ENCODE measurements around the gene STRIT1. TPM values are rescaled to one million over a fixed set of nuclear protein-coding genes. Genes with fewer than 3 reads are reported as not detected.
"Not testable (repeated sequence)": the region's sequence is repeated elsewhere in the genome, so short reads cannot be mapped to it uniquely, and the experiment has no call there.

STRIT1 gene
- total RNA-seq, 1 experiment from 2014 or later = not detected

DNA sequence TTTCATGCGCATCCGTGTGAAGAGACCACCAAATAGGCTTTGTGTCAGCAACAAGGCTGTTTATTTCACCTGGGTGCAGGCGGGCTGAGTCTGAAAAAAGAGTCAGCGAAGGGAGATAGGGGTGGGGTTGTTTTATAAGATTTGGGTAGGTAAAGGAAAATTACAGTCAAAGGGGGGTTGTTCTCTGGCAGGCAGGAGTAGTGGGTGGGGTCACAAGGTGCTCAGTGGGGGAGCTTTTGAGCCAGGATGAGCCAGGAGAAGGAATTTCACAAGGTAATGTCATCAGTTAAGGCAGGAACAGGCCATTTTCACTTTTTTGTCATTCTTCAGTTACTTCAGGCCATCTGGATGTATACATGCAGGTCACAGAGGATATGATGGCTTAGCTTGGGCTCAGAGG is 19.0 kb downstream of the STRIT1 start:
- H3K79me2 ChIP-seq (ENCODE audit: low read length); H3K4me1 ChIP-seq (ENCODE audit: low read length); H3K9me2 ChIP-seq (replicated peaks; ENCODE audit: insufficient read depth, low read length); H3K4me2 ChIP-seq (ENCODE audit: low read depth, low read length, poor library complexity, severe bottlenecking); H3K27me3 ChIP-seq (ENCODE audit: low read length); H3K4me3 ChIP-seq (ENCODE audit: low read length); H3K36me3 ChIP-seq (ENCODE audit: insufficient read depth, low read length); H3K27ac ChIP-seq (ENCODE audit: low read length); H2AFZ ChIP-seq (ENCODE audit: low read length); H3K9me3 ChIP-seq (ENCODE audit: low read length); H4K20me1 ChIP-seq (ENCODE audit: insufficient read depth, low read depth, low read length); DNase-seq; H3K9ac ChIP-seq (ENCODE audit: low read length): not testable (repeated sequence)

DNA sequence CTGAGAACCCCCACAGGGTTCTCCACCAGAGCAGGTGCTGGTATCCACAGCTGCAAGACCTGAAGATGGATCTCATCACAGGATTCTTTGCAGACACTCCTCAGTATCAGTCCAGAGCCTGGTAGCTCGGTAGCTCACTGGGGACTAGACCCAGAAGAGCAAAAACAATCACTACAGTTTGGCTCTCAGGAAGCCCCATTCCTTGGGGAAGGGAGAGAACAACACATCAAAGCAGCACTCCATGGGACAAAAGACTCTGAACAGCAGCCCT is 22.2 kb downstream of the STRIT1 start:
- H3K9ac ChIP-seq (ENCODE audit: low read length) = no peak overlapping the region
- no peaks in the 10 kb centered on the region for H3K27me3 ChIP-seq (ENCODE audit: low read length)
- H3K9me2 ChIP-seq (replicated peaks; ENCODE audit: insufficient read depth, low read length) = no peaks in the 10 kb centered on the region
- H3K4me3 ChIP-seq (ENCODE audit: low read length) = no peak overlapping the region
- H3K36me3 ChIP-seq (ENCODE audit: insufficient read depth, low read length) = no peaks in the 10 kb centered on the region
- H3K4me1 ChIP-seq (ENCODE audit: low read length) = no peaks in the 10 kb centered on the region
- no peak for DNase-seq
- H3K9me3 ChIP-seq (ENCODE audit: low read length) = no peaks in the 10 kb centered on the region
- H3K79me2 ChIP-seq (ENCODE audit: low read length) = no peaks in the 10 kb centered on the region
- H3K27ac ChIP-seq (ENCODE audit: low read length) = no peak overlapping the region
- H3K4me2 ChIP-seq (ENCODE audit: low read depth, low read length, poor library complexity, severe bottlenecking) = no peak overlapping the region
- no peaks in the 10 kb centered on the region for H4K20me1 ChIP-seq (ENCODE audit: insufficient read depth, low read depth, low read length)
- no peak overlapping the region for H2AFZ ChIP-seq (ENCODE audit: low read length)

DNA sequence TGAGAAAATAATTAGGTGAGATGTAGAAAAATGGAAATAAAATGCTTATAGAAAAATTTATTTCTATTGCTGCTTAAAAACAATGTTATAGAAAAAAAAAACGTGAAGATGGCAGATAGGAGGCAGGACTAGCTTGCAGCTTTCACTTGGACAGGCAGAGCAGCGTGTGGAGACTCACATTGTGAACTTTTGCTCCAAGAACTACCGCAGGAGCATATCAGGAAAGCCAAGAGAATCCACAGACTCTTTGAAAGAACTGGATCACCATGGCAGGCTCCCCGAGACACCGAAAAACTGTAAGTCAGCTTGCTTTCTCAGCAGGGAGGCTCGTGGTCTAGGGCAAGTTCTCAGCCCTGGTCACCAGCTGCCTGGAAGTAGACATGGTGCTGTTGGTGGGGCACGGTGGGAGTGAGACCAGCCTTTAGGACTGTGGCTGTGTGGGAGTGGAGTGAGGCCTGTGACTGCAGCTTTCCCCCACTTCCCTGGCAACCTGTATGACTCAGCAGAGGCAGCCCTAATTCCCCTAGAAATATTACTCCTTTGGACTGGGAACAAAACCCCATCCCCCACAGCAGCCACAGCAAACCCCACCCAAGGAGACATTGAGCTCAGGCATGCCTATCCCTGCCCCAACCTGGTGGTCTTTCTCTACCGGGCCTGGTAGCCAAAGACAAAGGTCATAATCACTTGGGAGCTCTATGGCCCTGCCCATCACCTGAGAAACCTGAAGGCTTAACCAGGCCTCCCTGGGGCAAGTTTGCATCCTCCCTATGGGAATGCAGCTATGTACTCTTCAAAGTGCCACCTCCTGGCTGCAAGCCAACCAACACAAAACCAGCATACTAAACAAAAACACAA is 22.8 kb downstream of the STRIT1 start:
- H3K27ac ChIP-seq (ENCODE audit: low read length) = no peak overlapping the region
- H3K79me2 ChIP-seq (ENCODE audit: low read length) = no peaks in the 10 kb centered on the region
- no peaks in the 10 kb centered on the region for H3K4me1 ChIP-seq (ENCODE audit: low read length)
- H4K20me1 ChIP-seq (ENCODE audit: insufficient read depth, low read depth, low read length) = no peaks in the 10 kb centered on the region
- no peaks in the 10 kb centered on the region for H3K9me3 ChIP-seq (ENCODE audit: low read length)
- H3K4me3 ChIP-seq (ENCODE audit: low read length) = no peak overlapping the region
- no peak overlapping the region for H2AFZ ChIP-seq (ENCODE audit: low read length)
- no peak for DNase-seq
- H3K9ac ChIP-seq (ENCODE audit: low read length) = no peak overlapping the region
- no peaks in the 10 kb centered on the region for H3K9me2 ChIP-seq (replicated peaks; ENCODE audit: insufficient read depth, low read length)
- H3K27me3 ChIP-seq (ENCODE audit: low read length) = no peaks in the 10 kb centered on the region
- H3K36me3 ChIP-seq (ENCODE audit: insufficient read depth, low read length) = no peaks in the 10 kb centered on the region
- no peak overlapping the region for H3K4me2 ChIP-seq (ENCODE audit: low read depth, low read length, poor library complexity, severe bottlenecking)

DNA sequence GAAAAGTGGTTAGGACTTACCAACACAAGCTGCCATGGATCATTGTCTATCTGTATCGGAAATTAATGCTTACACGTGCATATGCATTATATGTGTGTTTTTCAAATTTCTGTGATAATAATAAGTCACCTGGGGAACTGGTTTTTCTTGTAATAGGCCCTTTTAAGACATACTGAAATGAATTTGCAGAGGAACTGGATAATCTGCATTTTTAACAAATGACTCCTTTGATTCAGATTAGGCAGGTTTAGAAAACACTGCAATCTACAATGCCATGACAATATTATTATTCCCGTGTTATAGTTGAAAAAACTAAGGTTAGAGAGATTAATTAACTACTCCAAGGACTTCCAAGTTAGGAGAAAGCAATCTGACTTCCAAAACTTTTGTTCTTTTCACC is 23.4 kb downstream of the STRIT1 start:
- H2AFZ ChIP-seq (ENCODE audit: low read length) = no peak overlapping the region
- H3K4me3 ChIP-seq (ENCODE audit: low read length) = no peak overlapping the region
- no peaks in the 10 kb centered on the region for H4K20me1 ChIP-seq (ENCODE audit: insufficient read depth, low read depth, low read length)
- no peaks in the 10 kb centered on the region for H3K9me2 ChIP-seq (replicated peaks; ENCODE audit: insufficient read depth, low read length)
- no peaks in the 10 kb centered on the region for H3K27me3 ChIP-seq (ENCODE audit: low read length)
- H3K4me1 ChIP-seq (ENCODE audit: low read length) = no peaks in the 10 kb centered on the region
- no peak for DNase-seq
- H3K27ac ChIP-seq (ENCODE audit: low read length) = no peak overlapping the region
- H3K79me2 ChIP-seq (ENCODE audit: low read length) = no peaks in the 10 kb centered on the region
- no peak overlapping the region for H3K4me2 ChIP-seq (ENCODE audit: low read depth, low read length, poor library complexity, severe bottlenecking)
- H3K9me3 ChIP-seq (ENCODE audit: low read length) = no peaks in the 10 kb centered on the region
- no peaks in the 10 kb centered on the region for H3K36me3 ChIP-seq (ENCODE audit: insufficient read depth, low read length)
- no peak overlapping the region for H3K9ac ChIP-seq (ENCODE audit: low read length)

DNA sequence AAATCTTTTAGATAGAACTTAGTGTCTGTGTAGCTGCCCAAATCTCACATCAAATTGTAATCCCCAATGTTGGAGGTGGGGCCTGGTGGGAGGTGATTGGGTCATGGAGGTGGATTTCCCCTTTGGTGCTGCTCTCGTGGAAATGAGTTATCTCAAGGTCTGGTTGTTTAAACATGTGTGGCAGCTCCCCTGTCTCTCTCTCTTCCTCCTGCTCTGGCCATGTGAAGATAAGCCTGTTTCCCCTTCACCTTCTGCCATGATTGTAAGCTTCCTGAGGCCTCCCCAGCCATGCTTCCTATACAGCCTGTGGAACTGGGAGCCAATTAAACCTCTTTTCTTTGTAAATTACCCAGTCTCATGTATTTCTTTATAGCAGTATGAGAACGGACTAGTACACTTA is 30.6 kb downstream of the STRIT1 start:
- DNase-seq; H3K4me2 ChIP-seq (ENCODE audit: low read depth, low read length, poor library complexity, severe bottlenecking); H3K27ac ChIP-seq (ENCODE audit: low read length); H3K4me1 ChIP-seq (ENCODE audit: low read length); H3K4me3 ChIP-seq (ENCODE audit: low read length); H3K9ac ChIP-seq (ENCODE audit: low read length); H3K36me3 ChIP-seq (ENCODE audit: insufficient read depth, low read length); H3K27me3 ChIP-seq (ENCODE audit: low read length); H2AFZ ChIP-seq (ENCODE audit: low read length); H3K9me2 ChIP-seq (replicated peaks; ENCODE audit: insufficient read depth, low read length); H3K79me2 ChIP-seq (ENCODE audit: low read length); H4K20me1 ChIP-seq (ENCODE audit: insufficient read depth, low read depth, low read length); H3K9me3 ChIP-seq (ENCODE audit: low read length): not testable (repeated sequence)

DNA sequence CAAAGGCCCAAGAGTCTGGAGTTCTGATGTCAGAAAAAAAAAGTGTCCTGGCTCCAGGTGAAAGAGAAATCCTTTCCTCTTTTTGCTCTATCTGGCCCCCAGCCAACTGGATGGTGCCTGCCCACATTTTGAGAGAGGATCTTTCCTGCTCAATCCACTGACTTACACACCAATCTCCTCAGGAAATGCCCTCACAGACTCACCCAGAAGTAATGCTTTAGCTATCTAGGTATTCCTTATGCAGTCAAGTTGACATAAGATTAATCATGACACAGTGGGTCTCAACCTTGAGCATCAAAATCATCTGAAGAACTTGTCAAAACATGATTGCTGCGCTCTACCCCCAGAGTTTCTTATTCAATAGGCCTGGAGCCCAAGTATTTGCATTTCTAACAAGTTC is 31.2 kb downstream of the STRIT1 start:
- no peaks in the 10 kb centered on the region for H3K9me3 ChIP-seq (ENCODE audit: low read length)
- no peak overlapping the region for H2AFZ ChIP-seq (ENCODE audit: low read length)
- H4K20me1 ChIP-seq (ENCODE audit: insufficient read depth, low read depth, low read length) = no peaks in the 10 kb centered on the region
- no peaks in the 10 kb centered on the region for H3K4me1 ChIP-seq (ENCODE audit: low read length)
- no peaks in the 10 kb centered on the region for H3K36me3 ChIP-seq (ENCODE audit: insufficient read depth, low read length)
- H3K9ac ChIP-seq (ENCODE audit: low read length) = no peak overlapping the region
- H3K4me2 ChIP-seq (ENCODE audit: low read depth, low read length, poor library complexity, severe bottlenecking) = no peak overlapping the region
- no peaks in the 10 kb centered on the region for H3K27me3 ChIP-seq (ENCODE audit: low read length)
- DNase-seq = no peak
- H3K9me2 ChIP-seq (replicated peaks; ENCODE audit: insufficient read depth, low read length) = no peaks in the 10 kb centered on the region
- H3K79me2 ChIP-seq (ENCODE audit: low read length) = no peaks in the 10 kb centered on the region
- H3K4me3 ChIP-seq (ENCODE audit: low read length) = no peak overlapping the region
- H3K27ac ChIP-seq (ENCODE audit: low read length) = no peak overlapping the region

DNA sequence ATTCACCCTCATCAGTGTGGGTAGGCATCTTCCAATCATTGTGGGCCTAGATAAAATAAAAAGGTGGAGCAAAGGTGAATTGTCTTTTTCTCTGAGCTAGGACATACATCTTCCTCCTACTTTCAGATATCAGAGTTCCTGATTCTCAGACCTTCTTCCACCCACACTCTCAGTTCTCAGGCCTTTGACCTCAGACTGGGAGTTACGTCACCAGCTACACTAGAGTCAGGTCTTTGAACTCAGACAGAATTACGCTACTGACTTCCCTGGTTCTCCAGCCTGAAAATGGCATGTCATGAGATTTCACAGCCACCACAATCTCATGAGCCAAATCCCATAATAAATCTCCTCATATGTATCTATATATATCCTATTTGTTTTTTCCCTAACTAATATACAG is 39.0 kb downstream of the STRIT1 start:
- no peak overlapping the region for H3K27ac ChIP-seq (ENCODE audit: low read length)

DNA sequence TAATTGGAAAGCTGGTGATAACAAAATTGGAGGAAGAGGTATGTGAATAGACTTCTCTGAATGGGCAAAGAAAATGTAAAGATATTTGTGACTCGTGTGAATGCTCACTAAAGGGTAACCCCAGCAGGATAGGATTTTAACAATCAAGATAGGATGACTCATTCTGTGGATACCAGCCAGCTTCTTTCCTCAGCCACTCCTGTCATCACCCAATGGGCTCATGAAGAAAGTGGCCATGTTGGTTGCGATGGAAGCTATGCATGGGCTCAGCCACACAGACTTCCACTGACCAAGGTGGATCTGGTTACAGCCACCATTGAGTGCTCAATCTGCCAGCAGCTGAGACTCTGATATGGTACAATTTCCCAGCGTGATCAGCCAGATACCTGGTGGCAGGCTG is 40.9 kb downstream of the STRIT1 start:
- no peaks in the 10 kb centered on the region for H3K36me3 ChIP-seq (ENCODE audit: insufficient read depth, low read length)
- no peak overlapping the region for H3K27ac ChIP-seq (ENCODE audit: low read length)
- H3K4me2 ChIP-seq (ENCODE audit: low read depth, low read length, poor library complexity, severe bottlenecking) = no peak overlapping the region
- no peak overlapping the region for H3K9ac ChIP-seq (ENCODE audit: low read length)
- DNase-seq = no peak
- no peaks in the 10 kb centered on the region for H3K9me2 ChIP-seq (replicated peaks; ENCODE audit: insufficient read depth, low read length)
- H4K20me1 ChIP-seq (ENCODE audit: insufficient read depth, low read depth, low read length) = no peaks in the 10 kb centered on the region
- H3K4me3 ChIP-seq (ENCODE audit: low read length) = no peak overlapping the region
- no peaks in the 10 kb centered on the region for H3K4me1 ChIP-seq (ENCODE audit: low read length)
- no peaks in the 10 kb centered on the region for H3K9me3 ChIP-seq (ENCODE audit: low read length)
- no peaks in the 10 kb centered on the region for H3K79me2 ChIP-seq (ENCODE audit: low read length)
- no peaks in the 10 kb centered on the region; the same call in 1 of the 2 replicates for H3K27me3 ChIP-seq (ENCODE audit: low read length)
- no peak overlapping the region for H2AFZ ChIP-seq (ENCODE audit: low read length)

More for the DNA sequence above, 39.0 kb downstream of the STRIT1 start:
- H3K4me2 ChIP-seq (ENCODE audit: low read depth, low read length, poor library complexity, severe bottlenecking) = no peak overlapping the region
- no peak overlapping the region for H3K9ac ChIP-seq (ENCODE audit: low read length)
- H3K4me3 ChIP-seq (ENCODE audit: low read length) = no peak overlapping the region
- H3K9me3 ChIP-seq (ENCODE audit: low read length) = no peaks in the 10 kb centered on the region
- no peak overlapping the region for H2AFZ ChIP-seq (ENCODE audit: low read length)
- no peaks in the 10 kb centered on the region; the same call in 1 of the 2 replicates for H3K27me3 ChIP-seq (ENCODE audit: low read length)
- H3K79me2 ChIP-seq (ENCODE audit: low read length) = no peaks in the 10 kb centered on the region
- no peaks in the 10 kb centered on the region for H3K4me1 ChIP-seq (ENCODE audit: low read length)
- H3K9me2 ChIP-seq (replicated peaks; ENCODE audit: insufficient read depth, low read length) = no peaks in the 10 kb centered on the region
- H4K20me1 ChIP-seq (ENCODE audit: insufficient read depth, low read depth, low read length) = no peaks in the 10 kb centered on the region
- DNase-seq = no peak
- no peaks in the 10 kb centered on the region for H3K36me3 ChIP-seq (ENCODE audit: insufficient read depth, low read length)

All from Karpas-422 (cell line).